ENCODE data around the gene SLC25A1. TPM values are rescaled to one million over a fixed set of nuclear protein-coding genes. Genes with fewer than 3 reads are reported as not detected.

The SLC25A1 gene
- total and polyA plus RNA-seq, 2 experiments from 2014 or later: 187 to 422 TPM

DNA sequence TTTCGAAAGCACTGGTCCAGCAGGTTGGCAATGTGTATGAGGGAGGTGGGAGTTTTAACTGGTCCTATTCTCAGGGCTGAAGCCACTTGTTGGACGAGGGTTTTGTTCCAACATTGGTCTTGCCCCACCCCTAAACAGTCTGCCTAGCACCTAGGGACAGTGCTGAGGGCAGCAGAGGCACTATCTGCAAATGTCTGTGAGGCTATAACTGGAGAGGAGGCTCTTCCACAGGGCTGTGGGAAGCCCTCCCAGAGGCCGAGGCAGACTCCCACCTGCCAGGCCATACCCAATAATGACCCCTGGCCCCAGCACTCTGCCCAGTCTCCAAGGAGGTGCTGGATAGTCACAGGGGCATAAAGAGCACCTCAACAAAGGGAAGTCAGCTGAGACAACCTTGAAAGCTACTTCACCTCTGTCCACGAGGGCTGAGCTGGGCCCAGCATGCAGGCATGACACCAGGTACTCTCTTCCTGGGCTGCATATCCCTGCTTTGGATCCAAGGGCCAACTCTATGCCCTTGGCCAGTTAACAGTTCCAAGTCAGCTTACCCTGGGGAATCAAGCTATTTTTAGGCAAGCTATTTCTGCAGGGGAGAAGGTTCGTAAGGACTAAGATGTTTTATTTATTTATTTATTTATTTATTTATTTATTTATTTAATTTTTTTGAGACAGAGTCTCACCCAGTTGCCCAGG lies 40.2 kb upstream of the SLC25A1 start:
- 85% methylated on average over 5 of the region's 5 CpGs for whole genome bisulfite sequencing (ENCODE audit: low lambda C conversion rate, missing lambda C conversion rate)
- Histone ChIP-seq H3K4me1 (ENCODE audit: insufficient read depth) (no peaks in the 10 kb centered on the region), H2AFZ (no peak overlapping the region), H3K27me3 (no peaks in the 10 kb centered on the region), H3K36me3 (replicated peaks; ENCODE audit: insufficient read depth, low read depth) (no peaks in the 10 kb centered on the region), H4K20me1 (ENCODE audit: insufficient read depth, poor library complexity, severe bottlenecking) (no peaks in the 10 kb centered on the region), H3K9me3 (ENCODE audit: low read depth) (no peaks in the 10 kb centered on the region), H3K27ac (no peak overlapping the region), H3K4me3 (no peak overlapping the region), H3K9me2 (replicated peaks; ENCODE audit: insufficient read depth) (no peaks in the 10 kb centered on the region), H3K79me2 (no peaks in the 10 kb centered on the region), H3K4me2 (no peak overlapping the region)
- DNase-seq (ENCODE audit: low spot score): no peak
- TF ChIP-seq EZH2phosphoT487 (IDR thresholded peaks at IDR 0.05; ENCODE audit: low read depth, severe bottlenecking, unreplicated experiment): no peak
- TF ChIP-seq, protein P1, sequence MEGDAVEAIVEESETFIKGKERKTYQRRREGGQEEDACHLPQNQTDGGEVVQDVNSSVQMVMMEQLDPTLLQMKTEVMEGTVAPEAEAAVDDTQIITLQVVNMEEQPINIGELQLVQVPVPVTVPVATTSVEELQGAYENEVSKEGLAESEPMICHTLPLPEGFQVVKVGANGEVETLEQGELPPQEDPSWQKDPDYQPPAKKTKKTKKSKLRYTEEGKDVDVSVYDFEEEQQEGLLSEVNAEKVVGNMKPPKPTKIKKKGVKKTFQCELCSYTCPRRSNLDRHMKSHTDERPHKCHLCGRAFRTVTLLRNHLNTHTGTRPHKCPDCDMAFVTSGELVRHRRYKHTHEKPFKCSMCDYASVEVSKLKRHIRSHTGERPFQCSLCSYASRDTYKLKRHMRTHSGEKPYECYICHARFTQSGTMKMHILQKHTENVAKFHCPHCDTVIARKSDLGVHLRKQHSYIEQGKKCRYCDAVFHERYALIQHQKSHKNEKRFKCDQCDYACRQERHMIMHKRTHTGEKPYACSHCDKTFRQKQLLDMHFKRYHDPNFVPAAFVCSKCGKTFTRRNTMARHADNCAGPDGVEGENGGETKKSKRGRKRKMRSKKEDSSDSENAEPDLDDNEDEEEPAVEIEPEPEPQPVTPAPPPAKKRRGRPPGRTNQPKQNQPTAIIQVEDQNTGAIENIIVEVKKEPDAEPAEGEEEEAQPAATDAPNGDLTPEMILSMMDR (IDR thresholded peaks at IDR 0.05; ENCODE audit: poor library complexity): no peak
- no peak for TF ChIP-seq EZH2 (IDR thresholded peaks at IDR 0.05; ENCODE audit: borderline replicate concordance)

DNA sequence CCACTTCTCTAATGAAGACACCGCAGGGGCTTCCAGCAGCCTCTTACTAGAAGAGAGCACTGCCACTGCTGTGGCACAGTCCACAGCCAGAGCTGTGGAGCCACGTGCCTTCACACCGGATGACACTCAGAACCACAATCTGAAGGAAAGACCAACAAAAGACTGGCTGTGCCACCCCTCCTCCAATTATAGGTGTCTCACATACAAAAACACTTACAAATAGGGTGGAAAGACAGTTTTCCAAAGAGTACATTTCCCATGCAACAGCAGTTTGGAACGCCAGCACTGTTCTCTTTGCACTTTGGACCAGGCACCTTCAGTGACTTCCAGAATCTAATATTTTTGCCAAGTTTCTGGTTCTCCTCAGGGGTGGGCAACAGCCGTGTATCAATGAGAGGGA lies 38.0 kb upstream of the SLC25A1 start:
- Histone ChIP-seq H4K20me1 (ENCODE audit: insufficient read depth, poor library complexity, severe bottlenecking) (no peaks in the 10 kb centered on the region), H3K36me3 (replicated peaks; ENCODE audit: insufficient read depth, low read depth) (no peaks in the 10 kb centered on the region), H3K9me3 (ENCODE audit: low read depth) (no peaks in the 10 kb centered on the region), H3K4me2 (no peak overlapping the region), H3K79me2 (no peaks in the 10 kb centered on the region), H3K4me3 (no peak overlapping the region), H3K27ac (no peak overlapping the region), H3K9me2 (replicated peaks; ENCODE audit: insufficient read depth) (no peaks in the 10 kb centered on the region), H3K27me3 (no peaks in the 10 kb centered on the region), H2AFZ (no peak overlapping the region), H3K4me1 (ENCODE audit: insufficient read depth) (no peaks in the 10 kb centered on the region)
- TF ChIP-seq EZH2 (IDR thresholded peaks at IDR 0.05; ENCODE audit: borderline replicate concordance) (no peak), EZH2phosphoT487 (IDR thresholded peaks at IDR 0.05; ENCODE audit: low read depth, severe bottlenecking, unreplicated experiment) (no peak)
- TF ChIP-seq, protein P1 (IDR thresholded peaks at IDR 0.05; ENCODE audit: poor library complexity): no peak
- WGBS (ENCODE audit: low lambda C conversion rate, missing lambda C conversion rate): 93% methylated on average over 5 of the region's 5 CpGs
- no peak for DNase-seq (ENCODE audit: low spot score)

DNA sequence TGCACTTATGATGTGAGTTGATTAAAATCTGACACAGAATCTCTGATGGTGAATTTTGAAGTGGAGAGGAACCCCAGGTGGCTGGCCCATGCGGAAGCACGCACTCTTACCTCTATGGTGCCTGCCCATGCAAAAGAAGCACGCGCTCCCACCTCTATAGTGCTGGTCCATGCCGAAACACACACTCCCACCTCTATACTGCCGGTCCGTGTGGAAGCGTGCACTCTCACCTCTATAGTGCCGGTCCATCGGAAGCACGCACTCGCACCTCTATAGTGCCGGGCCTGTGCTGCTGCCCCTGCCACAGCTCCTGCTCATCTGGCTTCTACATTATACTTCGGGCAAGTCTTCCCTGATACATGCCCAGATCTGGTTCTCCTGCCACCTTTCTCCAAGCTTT lies 36.8 kb upstream of the SLC25A1 start:
- over 99% methylated on average over 14 of the region's 14 CpGs for WGBS (ENCODE audit: low lambda C conversion rate, missing lambda C conversion rate)
- Histone ChIP-seq H3K9me3 (ENCODE audit: low read depth) (no peaks in the 10 kb centered on the region), H3K4me2 (no peak overlapping the region), H3K27ac (no peak overlapping the region), H3K36me3 (replicated peaks; ENCODE audit: insufficient read depth, low read depth) (no peaks in the 10 kb centered on the region), H3K27me3 (no peaks in the 10 kb centered on the region), H3K4me3 (no peak overlapping the region), H2AFZ (no peak overlapping the region), H3K79me2 (no peaks in the 10 kb centered on the region), H3K9me2 (replicated peaks; ENCODE audit: insufficient read depth) (no peaks in the 10 kb centered on the region), H4K20me1 (ENCODE audit: insufficient read depth, poor library complexity, severe bottlenecking) (no peaks in the 10 kb centered on the region), H3K4me1 (ENCODE audit: insufficient read depth) (no peaks in the 10 kb centered on the region)
- no peak for DNase-seq (ENCODE audit: low spot score)
- TF ChIP-seq, protein P1 (IDR thresholded peaks at IDR 0.05; ENCODE audit: poor library complexity): no peak
- TF ChIP-seq EZH2 (IDR thresholded peaks at IDR 0.05; ENCODE audit: borderline replicate concordance) (no peak), EZH2phosphoT487 (IDR thresholded peaks at IDR 0.05; ENCODE audit: low read depth, severe bottlenecking, unreplicated experiment) (no peak)
